ENCODE results near the gene HAUS6.
A peak's percentile ranks its signal among the peaks of the same experiment; 100 is the strongest.
"Not testable (repeated sequence)": the region's sequence is repeated elsewhere in the genome, so short reads cannot be mapped to it uniquely, and the experiment has no call there.

HAUS6 gene, protein sequence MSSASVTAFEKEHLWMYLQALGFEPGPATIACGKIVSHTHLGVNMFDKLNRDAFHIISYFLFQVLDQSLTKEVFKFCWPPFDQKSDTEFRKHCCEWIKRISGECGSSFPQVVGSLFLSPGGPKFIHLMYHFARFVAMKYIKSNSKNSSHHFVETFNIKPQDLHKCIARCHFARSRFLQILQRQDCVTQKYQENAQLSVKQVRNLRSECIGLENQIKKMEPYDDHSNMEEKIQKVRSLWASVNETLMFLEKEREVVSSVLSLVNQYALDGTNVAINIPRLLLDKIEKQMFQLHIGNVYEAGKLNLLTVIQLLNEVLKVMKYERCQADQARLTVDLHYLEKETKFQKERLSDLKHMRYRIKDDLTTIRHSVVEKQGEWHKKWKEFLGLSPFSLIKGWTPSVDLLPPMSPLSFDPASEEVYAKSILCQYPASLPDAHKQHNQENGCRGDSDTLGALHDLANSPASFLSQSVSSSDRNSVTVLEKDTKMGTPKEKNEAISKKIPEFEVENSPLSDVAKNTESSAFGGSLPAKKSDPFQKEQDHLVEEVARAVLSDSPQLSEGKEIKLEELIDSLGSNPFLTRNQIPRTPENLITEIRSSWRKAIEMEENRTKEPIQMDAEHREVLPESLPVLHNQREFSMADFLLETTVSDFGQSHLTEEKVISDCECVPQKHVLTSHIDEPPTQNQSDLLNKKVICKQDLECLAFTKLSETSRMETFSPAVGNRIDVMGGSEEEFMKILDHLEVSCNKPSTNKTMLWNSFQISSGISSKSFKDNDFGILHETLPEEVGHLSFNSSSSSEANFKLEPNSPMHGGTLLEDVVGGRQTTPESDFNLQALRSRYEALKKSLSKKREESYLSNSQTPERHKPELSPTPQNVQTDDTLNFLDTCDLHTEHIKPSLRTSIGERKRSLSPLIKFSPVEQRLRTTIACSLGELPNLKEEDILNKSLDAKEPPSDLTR

DNA sequence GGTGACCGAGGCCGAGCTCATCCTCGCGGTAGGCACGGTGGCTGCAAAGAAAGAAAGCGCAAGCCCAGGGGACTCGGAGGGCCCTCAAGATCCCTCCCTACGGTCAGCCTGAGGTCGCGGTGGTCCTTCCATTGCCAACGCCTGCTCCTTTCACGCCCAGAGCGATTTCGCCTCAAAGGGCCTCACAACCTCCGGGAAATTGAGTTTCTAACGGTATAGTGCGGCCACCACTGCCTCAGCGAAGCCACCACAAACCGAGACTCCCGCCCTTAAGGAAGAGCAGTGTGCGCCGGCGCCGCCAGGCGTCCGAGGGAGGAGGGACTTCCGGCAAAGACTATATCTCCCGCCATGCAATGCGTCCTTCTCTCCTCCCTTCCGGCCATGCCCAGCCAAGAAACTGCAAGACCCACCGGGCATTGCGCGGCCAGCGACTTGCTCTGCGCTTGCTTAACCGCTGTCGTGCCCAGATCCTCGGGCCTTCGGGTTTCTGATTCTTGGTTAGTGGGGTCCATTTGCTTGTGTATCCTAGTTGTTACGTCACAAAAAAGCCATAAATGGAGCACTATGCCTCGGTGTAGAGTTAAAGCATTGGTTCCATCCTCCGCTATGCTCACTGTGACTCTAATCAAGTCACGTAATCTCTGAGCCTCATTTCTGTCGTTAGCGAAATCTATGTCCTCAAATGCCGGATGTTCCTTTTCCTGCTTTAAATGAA, at the start of gene HAUS6:
HAUS6 (minus strand) TSS at position 274 of the 715 bp plus-strand sequence; CDS start at position 21, 253 bp downstream.
- peak; percentile 98 for DNase-seq (ENCODE audit: low spot score)

DNA sequence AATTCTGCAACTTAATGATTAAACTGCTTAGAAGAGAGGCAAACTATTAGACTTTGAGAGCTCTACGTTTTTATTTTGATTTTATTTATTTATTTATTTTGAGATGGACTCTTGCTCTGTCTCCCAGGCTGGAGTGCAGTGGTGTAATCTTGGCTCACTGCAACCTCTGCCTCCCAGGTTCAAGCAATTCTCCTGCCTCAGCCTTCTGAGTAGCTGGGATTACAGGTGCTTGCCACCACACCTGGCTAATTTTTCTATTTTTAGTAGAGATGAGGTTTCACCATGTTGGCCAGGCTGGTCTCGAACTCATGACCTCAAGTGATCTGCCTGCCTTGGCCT, 49.4 kb upstream of the HAUS6 start:
- not testable (repeated sequence) for DNase-seq (ENCODE audit: low spot score)

DNA sequence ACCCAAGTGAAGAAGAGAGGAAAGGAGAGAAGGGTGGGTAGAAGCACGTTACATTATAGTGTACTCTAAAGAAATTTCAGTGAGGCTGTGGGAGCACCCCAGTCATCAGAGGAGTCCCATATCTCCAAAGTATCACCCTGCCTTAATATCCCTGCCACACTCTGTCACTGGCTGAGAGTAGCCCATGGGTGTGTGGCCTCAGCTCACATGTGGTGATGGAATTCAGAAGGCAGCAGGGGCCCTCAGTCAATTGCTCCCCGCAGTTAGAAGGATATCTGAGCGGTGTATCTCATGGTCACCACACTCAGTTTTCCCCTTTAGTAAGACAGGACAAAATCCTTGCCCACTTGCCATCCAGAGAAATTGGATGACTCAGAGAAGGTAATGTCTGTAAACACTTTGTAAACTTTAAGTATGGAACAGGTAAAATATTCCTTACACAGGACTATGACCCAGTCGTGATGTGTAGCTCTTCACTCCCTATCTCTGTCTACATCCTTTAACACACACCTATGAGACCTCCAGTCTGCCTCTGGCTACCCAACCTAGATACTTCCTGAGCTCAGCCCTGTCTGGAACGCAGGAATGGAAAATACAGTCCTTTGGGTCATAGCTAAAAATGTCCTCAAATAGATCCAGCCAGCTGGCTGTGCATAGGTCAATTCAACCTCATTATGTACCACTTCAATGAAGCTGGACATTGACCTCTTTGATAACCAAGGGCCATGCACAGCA, 48.9 kb upstream of the HAUS6 start:
- DNase-seq (ENCODE audit: low spot score), result no peak

DNA sequence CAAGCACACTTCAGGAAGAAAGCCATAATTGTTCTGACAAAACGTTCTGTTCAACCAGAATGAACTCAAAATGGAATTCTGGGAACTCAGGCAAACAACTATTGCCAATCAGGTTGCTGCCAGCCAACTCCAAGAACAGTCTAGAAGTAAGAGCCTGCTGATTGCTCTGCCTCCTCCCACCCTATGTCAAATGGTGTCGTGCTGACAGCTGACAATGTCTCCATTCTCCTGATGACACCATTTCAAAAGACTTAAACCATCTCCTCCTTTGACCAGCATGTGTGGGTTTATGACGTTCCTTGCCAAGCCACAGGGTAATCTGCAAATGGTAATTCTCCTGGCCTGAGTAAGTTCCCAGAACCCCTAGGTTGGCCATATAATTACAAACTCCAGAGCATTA, 46.5 kb upstream of the HAUS6 start:
- DNase-seq (ENCODE audit: low spot score), result no peak

DNA sequence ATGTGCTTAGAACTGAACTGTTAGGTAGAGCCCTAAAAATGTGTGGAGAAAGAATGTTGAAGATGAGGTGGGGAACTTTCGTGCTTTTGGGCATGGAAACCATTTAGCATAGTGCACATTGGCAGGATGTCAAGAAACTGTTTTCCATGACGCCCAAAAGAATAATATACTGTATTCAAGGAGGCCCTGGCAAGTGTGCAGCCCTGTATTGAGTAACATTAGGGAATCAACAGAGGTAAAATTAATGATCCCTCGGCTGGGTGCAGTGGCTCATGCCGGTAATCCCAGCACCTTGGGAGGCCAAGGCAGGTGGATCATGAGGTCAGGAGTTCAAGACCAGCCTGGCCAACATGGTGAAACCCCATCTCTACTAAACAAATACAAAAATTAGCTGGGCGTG, 45.5 kb upstream of the HAUS6 start:
- DNase-seq (ENCODE audit: low spot score), result no peak

DNA sequence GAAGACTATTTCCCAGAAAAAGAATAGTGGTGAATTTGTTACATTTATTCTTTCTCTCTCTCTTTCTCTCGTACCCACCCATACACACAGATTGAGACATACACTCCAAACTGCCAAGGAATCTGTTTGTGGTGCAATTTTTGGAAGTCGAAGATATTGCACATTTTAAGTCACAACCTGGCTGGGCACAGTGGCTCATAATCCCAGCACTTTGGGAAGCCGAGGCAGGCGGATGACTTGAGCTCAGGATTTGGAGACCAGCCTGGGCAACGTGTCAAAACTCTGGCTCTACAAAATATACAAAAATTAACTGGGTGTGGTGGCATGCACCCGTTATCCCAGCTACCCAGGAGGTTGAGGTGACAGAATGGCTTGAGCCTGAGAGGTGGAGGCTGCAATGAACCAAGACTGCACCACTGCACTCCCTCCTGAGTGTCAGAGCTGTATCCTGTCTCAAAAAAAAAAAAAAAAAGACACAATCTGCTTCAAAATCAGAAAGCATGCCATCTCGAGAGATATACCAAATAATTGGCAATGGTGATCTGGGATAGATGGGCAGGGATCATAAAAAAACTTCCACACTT, 43.8 kb upstream of the HAUS6 start:
- DNase-seq (ENCODE audit: low spot score), result no peak

DNA sequence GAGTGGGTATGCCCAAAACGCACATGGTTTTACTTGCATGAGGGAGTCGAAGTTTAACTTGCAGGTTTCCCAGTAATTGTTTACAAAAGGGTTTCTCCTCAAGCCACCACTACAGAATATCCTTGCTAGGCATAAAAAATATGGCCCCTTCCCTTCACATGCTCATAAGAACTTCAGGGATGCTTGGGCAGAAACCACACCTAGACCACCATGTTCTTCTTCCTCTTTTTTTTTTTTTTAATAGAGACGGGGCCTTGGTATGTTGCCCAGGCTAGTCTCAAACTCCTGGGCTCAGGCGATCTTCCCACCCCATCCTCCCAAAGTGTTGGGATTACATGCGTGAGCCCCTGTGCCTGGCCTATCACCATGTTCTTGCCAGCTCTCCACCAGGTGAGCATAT, 43.2 kb upstream of the HAUS6 start:
- no peak for DNase-seq (ENCODE audit: low spot score)

DNA sequence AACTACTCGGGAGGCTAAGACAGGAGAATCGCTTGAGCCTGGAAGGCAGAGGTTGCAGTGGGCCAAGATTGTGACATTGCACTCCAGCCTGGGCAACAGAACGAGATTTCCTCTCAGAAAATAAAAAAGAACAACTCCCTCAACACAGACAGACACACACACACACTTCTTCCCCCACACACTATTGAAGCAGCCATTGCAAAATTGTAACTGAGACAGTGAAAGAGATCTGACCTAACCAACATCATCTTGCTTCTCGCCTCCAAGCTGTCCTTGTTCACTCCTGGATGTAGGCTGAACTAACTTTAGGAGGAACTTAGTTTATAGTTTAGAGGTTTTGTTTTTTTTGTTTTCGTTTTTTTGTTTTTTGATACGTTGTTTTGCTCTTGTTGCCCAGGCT, 37.6 kb upstream of the HAUS6 start:
- no peak for DNase-seq (ENCODE audit: low spot score)

DNA sequence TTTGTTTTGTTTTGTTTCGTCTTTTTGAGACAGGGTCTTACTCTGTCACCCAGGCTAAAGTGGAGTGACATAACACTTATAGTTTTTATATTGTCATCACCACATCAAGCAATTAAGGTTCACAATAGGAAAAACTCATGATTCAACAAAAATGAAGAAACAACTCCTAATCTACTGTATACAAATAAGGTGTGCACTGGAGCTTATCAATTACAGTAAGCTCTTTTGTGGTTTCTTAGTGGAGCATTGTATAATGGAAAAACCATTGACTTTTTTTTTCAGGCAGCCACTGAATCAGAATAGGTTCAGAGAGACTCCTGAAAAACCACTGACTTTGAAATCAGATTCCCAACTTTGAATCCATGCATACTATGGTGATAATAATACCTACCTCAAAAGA, 35.4 kb upstream of the HAUS6 start:
- no peak for DNase-seq (ENCODE audit: low spot score)

DNA sequence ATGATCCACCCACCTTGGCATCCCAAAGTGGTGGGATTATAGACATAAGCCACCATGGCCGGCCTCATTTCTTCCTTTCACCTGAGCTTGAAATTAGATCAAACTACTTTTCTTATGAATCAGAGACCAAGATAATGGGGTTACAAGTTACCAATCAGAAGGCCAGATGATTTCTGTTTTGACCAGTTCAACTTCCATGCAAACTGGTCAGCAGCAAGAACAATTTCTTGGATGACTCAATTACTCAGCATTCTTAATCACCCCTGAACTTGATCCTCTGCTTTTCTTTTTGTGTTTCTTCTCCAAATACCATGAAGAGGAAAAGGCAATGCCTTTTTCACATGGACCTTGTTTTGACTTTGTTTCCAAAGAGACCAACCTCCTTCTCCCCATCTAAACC, 34.6 kb upstream of the HAUS6 start:
- DNase-seq (ENCODE audit: low spot score), result peak; percentile 50

DNA sequence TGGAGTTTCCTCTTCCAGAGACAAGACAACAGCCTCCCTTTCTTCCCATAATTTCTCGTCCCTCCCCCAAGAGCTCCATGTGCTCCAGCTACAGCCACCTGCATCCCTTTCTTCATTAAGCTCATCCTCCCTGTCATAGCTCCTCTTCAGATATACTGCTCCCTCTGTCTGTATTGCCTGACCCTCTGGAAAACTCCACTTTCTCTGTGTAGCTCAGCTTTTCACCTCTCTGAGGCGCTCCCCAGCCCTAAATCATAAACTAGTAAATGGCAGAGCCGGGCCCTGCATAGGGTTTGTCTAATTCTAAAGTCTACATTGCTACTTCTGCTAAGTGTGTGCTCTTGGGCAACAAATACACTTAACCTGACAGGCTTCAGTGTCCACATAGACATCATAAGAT, 33.4 kb upstream of the HAUS6 start:
- DNase-seq (ENCODE audit: low spot score), result no peak

DNA sequence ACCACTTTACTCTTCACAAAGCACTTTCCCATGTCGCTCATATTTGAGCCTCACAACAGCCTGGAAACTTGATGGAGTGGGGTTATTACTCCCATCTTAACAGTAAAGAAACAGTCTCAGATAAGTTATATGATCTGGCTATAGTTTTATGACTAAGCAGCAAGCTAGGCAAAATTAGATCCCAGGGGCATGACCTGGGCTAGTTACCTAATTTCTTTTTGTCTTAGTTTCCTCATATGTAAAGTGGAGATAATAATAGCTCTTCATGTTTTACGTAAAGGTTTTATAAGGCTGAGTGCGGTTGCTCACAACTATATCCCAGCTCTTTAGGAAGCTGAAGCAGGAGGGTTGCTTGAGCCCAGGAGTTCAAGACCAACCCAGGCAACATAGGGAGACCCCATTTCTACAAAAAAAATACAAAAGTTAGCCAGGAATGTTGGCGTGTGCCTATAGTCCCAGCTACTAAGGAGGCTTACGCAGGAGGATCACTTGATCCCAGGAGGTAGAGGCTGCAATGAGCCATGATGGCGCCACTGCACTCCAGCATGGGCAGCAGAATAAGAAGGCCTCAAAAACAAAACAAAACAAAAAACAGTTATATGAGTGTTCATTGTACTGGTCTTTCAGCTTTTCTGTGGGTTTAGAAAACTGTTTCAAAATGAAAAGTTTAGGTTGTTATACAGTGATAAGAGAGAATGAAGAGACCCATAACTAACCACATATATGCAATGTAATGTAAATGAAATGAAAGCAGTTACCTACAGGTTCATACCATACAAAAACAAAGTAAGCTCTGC, 31.0 kb upstream of the HAUS6 start:
- no peak for DNase-seq (ENCODE audit: low spot score)

DNA sequence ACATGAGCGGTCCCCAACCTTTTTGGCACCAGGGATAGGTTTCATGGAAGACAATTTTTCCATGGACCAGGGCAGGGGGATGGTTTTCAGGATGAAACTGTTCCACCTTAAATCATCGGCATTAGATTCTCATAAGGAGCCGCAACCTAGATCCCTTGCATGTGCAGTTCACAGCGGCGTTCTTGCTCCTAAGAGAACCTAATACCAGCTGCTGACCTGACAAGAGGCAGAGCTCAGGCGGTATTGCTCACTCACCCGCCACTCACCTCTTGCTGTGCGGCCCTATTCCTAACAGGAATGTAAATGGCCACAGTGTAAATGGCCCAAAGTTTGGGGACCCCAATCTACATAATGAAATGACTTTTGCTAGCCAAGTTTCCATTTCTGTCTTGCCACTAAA, 27.7 kb upstream of the HAUS6 start:
- no peak for DNase-seq (ENCODE audit: low spot score)

DNA sequence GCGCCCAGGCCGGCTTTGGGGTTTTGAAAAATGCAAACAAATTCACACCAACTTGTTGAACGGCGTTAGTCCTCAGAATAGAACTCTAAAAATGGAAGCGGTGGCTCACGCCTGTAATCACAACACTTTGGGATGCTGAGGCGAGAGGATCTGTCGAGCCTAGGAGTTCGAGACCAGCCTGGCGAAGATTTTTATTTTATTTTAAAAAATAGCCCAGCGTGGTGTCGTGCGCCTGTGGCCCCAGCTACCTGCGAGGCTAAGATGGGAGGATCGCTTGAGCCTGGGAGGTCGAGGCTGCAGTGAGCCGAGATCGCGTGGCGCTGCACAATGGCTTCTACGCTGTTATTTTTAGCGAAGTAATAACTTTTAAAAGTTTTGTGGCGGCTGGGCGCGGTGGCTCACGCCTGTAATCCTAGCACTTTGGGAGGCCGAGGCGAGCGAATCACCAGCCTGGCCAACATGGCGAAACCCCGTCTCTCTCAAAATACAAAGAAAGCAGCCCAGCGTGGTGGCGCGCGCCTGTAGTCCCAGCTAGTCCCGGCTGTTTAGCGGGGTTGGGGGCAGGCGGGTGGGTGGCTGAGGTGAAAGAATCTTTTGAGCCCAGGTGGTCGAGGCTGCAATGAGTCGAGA, 25.3 kb upstream of the HAUS6 start:
- DNase-seq (ENCODE audit: low spot score), result no peak

DNA sequence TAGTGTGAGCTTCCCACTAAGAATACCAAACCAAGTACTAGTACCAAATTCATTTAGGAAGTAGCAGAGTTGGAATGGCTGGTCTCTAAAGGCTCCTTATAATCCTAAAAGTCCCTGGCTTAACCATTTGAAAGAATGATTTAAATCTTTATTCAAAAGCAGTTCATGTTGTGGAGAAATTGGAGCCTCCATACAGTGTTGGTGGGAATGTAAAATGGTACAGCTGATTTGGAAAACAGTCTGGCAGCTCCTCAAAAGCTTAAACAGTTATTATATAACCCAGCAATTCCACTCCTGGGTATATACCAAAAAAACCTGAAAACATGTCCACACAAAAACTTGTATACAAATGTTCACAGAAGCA, 21.7 kb upstream of the HAUS6 start:
- DNase-seq (ENCODE audit: low spot score), result no peak

DNA sequence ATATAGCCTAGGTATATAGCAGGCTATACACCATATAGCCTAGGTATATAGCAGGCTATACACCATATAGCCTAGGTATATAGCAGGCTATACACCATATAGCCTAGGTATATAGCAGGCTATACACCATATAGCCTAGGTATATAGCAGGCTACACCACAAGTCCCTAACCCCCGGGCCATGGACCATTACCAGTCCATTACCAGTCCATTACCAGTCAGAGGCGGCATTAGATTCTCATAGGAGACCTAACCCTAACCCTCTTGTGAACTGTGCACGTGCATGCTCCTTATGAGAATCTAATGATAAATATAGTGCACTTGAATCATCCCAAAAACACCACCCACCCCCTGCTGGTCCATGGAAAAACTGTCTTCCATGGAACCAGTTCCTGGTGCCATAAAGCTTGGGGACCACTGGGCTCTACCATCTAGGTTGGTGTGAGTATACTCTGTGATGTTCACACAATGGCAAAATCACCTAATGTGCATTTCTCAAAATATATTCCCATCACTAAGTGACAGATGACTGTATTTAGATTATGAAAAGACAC, 19.9 kb upstream of the HAUS6 start:
- DNase-seq (ENCODE audit: low spot score), result no peak

DNA sequence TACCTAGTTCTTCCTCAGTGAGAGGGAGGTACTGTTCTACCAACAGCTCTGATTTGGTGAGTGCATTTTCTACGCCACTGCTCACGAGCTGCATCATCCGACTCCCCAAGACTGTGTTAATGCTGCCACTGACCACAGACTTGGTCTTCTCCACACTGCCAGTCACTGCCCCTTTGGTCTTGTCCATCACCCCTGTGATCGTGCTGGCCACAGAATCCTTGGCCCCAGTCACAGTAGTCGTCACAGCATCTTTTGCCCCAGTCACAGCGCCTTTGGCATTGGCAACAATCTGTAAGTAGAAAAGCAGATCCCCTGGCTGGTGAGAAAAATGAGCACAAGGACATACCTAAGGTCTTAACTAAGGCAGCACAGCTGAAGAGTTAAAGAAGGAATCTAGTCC, 18.2 kb upstream of the HAUS6 start:
- DNase-seq (ENCODE audit: low spot score), result no peak

DNA sequence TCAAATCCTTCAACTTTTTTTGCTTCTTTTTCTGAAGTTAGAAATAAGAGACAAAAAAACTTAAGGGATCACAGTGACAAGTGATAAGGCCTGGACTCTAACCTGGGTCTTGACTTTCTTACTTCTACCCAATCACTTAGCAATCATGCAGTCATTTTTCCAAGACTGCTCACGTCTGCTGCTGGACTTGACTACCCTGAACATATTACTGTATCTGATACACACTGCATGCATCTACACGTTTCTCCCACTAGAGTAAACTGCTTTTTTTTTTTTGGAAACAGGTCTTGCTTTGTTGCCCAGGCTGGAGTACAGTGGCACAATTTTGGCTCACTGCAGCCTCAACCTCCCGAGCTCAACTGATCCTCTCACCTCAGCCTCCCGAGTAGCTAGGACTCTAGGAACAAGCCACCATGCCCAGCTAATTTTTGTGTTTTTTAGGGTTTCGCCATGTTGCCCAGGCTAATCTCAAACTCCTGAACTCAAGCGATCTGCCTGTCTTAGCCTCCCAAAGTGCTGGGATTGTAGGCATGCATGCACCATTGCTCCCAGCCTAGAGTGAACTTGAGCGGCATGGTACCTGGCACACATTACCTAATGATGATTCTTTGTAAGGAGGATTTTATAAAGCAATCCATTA, 17.2 kb upstream of the HAUS6 start:
- DNase-seq (ENCODE audit: low spot score), result no peak

DNA sequence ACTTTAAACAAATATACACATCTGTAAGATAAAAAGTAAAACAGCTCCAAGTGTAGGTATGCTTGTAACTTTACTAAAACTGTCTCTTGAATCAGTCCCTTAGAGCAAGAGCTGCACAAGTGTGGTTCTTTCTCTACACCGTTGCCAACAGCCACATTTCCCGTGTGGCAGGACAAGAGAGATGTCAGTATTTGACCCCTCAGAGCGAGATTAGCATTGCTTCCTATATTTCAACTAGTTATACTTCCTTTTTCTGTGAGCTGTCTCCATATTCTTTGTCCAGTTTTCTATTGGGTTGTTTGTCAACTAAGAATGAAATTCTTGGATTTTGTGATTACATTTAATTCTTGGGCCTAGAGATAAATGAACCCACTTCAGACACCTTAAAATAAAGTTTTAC, 16.5 kb upstream of the HAUS6 start:
- no peak for DNase-seq (ENCODE audit: low spot score)
